Transverse colon (tissue), 4 donors: ENCODE data around the gene IL17RB. TPM values are rescaled to one million over a fixed set of nuclear protein-coding genes. Genes with fewer than 3 reads are reported as not detected.

Experiments used
- DNase-seq: peaks from one replicate; pipeline ENCODE4 v3.0.0-alpha.2; 2019
- H3K27ac ChIP-seq, 4 donors: fragments of 200-600 bp; sonication (generic); 2 replicates each; pipeline ENCODE4 v1.5.1; 2016 to 2018; ENCODE audit warnings: inconsistent platforms in 4 of 4
- H3K27me3 ChIP-seq: fragments of 200-600 bp; sonication (generic); 2 replicates; pipeline ENCODE4 v1.5.1; 2017; ENCODE audit warnings: inconsistent platforms
- H3K36me3 ChIP-seq, 4 donors: fragments of 200-600 bp; sonication (generic); 2 replicates each; pipeline ENCODE4 v1.5.1; 2017 to 2019; ENCODE audit warnings: inconsistent platforms in 4 of 4
- H3K4me1 ChIP-seq, 4 donors: fragments of 200-600 bp; sonication (generic); 2 replicates each; pipeline ENCODE4 v1.5.1; 2017 to 2020; ENCODE audit warnings: inconsistent platforms in 4 of 4
- H3K4me3 ChIP-seq, 4 donors: fragments of 200-600 bp; sonication (generic); 1 replicate in 1 of 4; 2 replicates in 3 of 4; pipeline versions ENCODE4 v1.5.1 to v1.6.1; 2017 to 2019; ENCODE audit warnings: inconsistent platforms in 4 of 4
- H3K9me3 ChIP-seq, 2 donors: fragments of 200-600 bp; sonication (generic); 2 replicates each; pipeline ENCODE4 v1.5.1; 2017 to 2019; ENCODE audit warnings: inconsistent platforms in 2 of 2
- EP300 ChIP-seq: sonication (generic); formaldehyde crosslinking; IDR thresholded peaks from one replicate; pipeline ENCODE4 v1.6.1; 2017; ENCODE audit warnings: antibody characterized with exemption, low read depth
- POLR2A ChIP-seq: fragments of 450-650 bp; IDR thresholded peaks from one replicate; pipeline ENCODE4 v1.6.1; 2016; ENCODE audit warnings: antibody characterized with exemption, mild to moderate bottlenecking, moderate library complexity
- POLR2AphosphoS5 ChIP-seq, 3 donors: sonication (generic); formaldehyde crosslinking; IDR thresholded peaks; one replicate each; pipeline ENCODE4 v1.6.1; 2016; ENCODE audit warnings: antibody characterized with exemption in 3 of 3
- WGBS, 2 donors: methylation state at CpG; one replicate each; pipeline ENCODE4 v1.1.5; 2018; ENCODE audit warnings: low coverage in 1 of 2; 5-methylcytosine and 5-hydroxymethylcytosine counted together
- in situ Hi-C, 4 donors: fragments of 200-750 bp; cut with MboI; loops; one replicate each; pipeline versions ENCODE4 v1.15.0 to v1.15.1; 2017; ENCODE audit warnings: low sequenced_read_pairs in 3 of 4, low pct_ligation_motif_present in 1 of 4, low pct_unique_long_range_greater_than_20kb in 1 of 4
- intact Hi-C: fragments of 100-400 bp; cut with DNase I; formaldehyde crosslinking; loops from one replicate; pipeline ENCODE4 v1.15.1; 2023; ENCODE audit warnings: low total_unique reads
- total RNA-seq, 4 donors: library from RNA; depleted of rRNA; stranded (reverse); fragments of >200 nt; gene quantifications; one replicate each; pipeline ENCODE4 v1.1.0, GENCODE V29; 2016
- TF ChIP-seq, protein P1 (sequence below), 5 experiments: fragments of 200-600 bp in 3 of 5; fragments of 450-650 bp in 2 of 5; sonication (generic) in 3 of 5; IDR thresholded peaks; 1 replicate in 2 of 5; 2 replicates in 3 of 5; pipeline ENCODE4 v1.5.1; 2016 to 2017; ENCODE audit warnings: antibody characterized with exemption in 5 of 5, inconsistent platforms in 3 of 5, mild to moderate bottlenecking in 2 of 5, moderate library complexity in 1 of 5

IL17RB gene
- total RNA-seq, 4 donors from 2014 or later = 26.0 to 36.5 (median 32.8) TPM; not detected in 1

- intact Hi-C loops = no loop called here
- no peaks in the 10 kb centered on the region for H3K9me3 ChIP-seq
- peaks cover 0 to 17% (median 11%) of the 10 kb centered on the region in 4 donors for H3K4me1 ChIP-seq
- peaks cover 31% of the 10 kb centered on the region for H3K27me3 ChIP-seq
- no peak overlapping the region for H3K27ac ChIP-seq
- in situ Hi-C loops = no loop called here
- no peaks in the 10 kb centered on the region for H3K36me3 ChIP-seq
- no peak overlapping the region for H3K4me3 ChIP-seq
- no peak for DNase-seq
- no peak for TF ChIP-seq EP300
- TF ChIP-seq POLR2AphosphoS5 (IDR thresholded peaks at IDR 0.05) = no peak
- TF ChIP-seq, protein P1, sequence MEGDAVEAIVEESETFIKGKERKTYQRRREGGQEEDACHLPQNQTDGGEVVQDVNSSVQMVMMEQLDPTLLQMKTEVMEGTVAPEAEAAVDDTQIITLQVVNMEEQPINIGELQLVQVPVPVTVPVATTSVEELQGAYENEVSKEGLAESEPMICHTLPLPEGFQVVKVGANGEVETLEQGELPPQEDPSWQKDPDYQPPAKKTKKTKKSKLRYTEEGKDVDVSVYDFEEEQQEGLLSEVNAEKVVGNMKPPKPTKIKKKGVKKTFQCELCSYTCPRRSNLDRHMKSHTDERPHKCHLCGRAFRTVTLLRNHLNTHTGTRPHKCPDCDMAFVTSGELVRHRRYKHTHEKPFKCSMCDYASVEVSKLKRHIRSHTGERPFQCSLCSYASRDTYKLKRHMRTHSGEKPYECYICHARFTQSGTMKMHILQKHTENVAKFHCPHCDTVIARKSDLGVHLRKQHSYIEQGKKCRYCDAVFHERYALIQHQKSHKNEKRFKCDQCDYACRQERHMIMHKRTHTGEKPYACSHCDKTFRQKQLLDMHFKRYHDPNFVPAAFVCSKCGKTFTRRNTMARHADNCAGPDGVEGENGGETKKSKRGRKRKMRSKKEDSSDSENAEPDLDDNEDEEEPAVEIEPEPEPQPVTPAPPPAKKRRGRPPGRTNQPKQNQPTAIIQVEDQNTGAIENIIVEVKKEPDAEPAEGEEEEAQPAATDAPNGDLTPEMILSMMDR (IDR thresholded peaks at IDR 0.05) = no peak
- TF ChIP-seq POLR2A = no peak
- 78 to 94% methylated on average over 3 to 7 of the region's 7 CpGs for WGBS, 2 donors
Measured at GRCh38 chr3:53849916-53850315, 3.5 kb downstream of the IL17RB start.

DNA sequence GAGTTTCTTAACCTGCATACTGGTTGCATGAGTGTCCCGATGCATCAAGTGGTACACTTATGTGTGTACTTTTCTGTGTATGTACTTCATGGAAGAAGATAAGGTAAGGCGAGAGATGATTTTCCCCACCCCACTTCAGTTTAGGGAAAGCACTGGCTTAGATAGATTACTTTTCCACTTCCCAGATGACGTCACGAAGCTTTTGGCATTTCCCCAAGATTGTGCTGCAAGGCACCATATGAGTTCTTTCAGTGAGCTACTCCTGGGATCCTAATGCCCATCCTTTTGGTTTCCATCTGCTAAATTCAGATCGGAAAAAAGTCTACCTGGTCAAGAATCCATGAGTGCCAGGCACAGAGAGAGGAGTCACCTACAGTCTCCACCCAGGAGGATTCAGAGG, 4.5 kb downstream of the IL17RB start:
- in situ Hi-C loops = no loop called here
- peaks cover 0 to 11% (median 7%) of the 10 kb centered on the region in 4 donors for H3K4me1 ChIP-seq
- peaks cover 24% of the 10 kb centered on the region for H3K27me3 ChIP-seq
- TF ChIP-seq POLR2A = no peak
- no peak for TF ChIP-seq EP300
- TF ChIP-seq, protein P1 (IDR thresholded peaks at IDR 0.05) = no peak
- no peak overlapping the region for H3K27ac ChIP-seq
- intact Hi-C loops = no loop called here
- DNase-seq = no peak
- H3K4me3 ChIP-seq = no peak overlapping the region
- 71 to 100% methylated on average over 1 to 5 of the region's 5 CpGs for WGBS, 2 donors
- no peaks in the 10 kb centered on the region for H3K9me3 ChIP-seq
- no peaks in the 10 kb centered on the region for H3K36me3 ChIP-seq

DNA sequence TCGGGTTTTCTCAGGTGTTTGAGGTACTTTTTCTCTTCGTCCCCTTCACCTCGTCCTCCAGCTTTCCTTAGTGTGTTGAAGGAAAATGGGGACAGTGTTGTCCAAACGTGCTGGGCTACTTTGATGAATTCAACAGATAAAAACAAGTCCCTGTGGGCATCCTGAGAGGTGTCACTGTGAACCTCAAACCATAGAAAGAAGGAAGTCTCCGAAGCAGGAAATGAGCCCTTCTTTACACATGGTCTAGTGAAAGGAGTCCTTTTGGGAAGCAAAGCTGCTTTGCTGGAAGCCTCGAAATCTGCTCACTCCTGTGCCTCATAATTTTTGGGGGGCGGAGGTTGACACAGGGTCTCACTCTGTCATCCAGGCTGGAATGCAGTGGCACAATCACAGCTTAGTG, 10.6 kb downstream of the IL17RB start:
- H3K9me3 ChIP-seq = no peaks in the 10 kb centered on the region
- H3K36me3 ChIP-seq = peaks cover 0 to 20% (median 5%) of the 10 kb centered on the region in 4 donors
- no peak overlapping the region for H3K27ac ChIP-seq
- 80 to 83% methylated on average over 3 to 7 of the region's 7 CpGs for WGBS, 2 donors
- TF ChIP-seq EP300 (no peak), POLR2AphosphoS5 (IDR thresholded peaks at IDR 0.05) (no peak), POLR2A (no peak)
- TF ChIP-seq, protein P1 (IDR thresholded peaks at IDR 0.05) = no peak
- intact Hi-C loops = no loop called here
- no peaks in the 10 kb centered on the region for H3K4me1 ChIP-seq
- H3K4me3 ChIP-seq = no peak overlapping the region
- in situ Hi-C loops = no loop called here
- DNase-seq = no peak
- no peaks in the 10 kb centered on the region for H3K27me3 ChIP-seq

GRCh38 chr3:53858096-53858741, 11.9 kb downstream of the IL17RB start:
- Histone ChIP-seq H3K4me3 (no peak overlapping the region), H3K4me1 (no peaks in the 10 kb centered on the region), H3K9me3 (no peaks in the 10 kb centered on the region), H3K27ac (no peak overlapping the region), H3K27me3 (no peaks in the 10 kb centered on the region), H3K36me3 (peaks cover 0 to 29% (median 8%) of the 10 kb centered on the region in 4 donors)
- TF ChIP-seq, protein P1 (IDR thresholded peaks at IDR 0.05) = no peak
- TF ChIP-seq EP300 = no peak
- no peak for TF ChIP-seq POLR2AphosphoS5 (IDR thresholded peaks at IDR 0.05)
- no peak for TF ChIP-seq POLR2A
- no peak for DNase-seq
- WGBS, 2 donors = 81 to 87% methylated on average over 3 to 7 of the region's 7 CpGs
- intact Hi-C loops (no loop called here), in situ Hi-C loops (no loop called here)
